ENCODE results near the gene FEV. TPM values are rescaled to one million over a fixed set of nuclear protein-coding genes. Genes with fewer than 3 reads are reported as not detected.

Gene FEV
- polyA plus RNA-seq, 3 donors: not detected

GRCh38 chr2:218959141-218959731 lies 25.7 kb downstream of the FEV start, which contains the start of gene CDK5R2:
TSS of gene CDK5R2 (plus strand) at chr2:218959666. CDS start at chr2:218959821, 155 bp downstream.
- no peak within 1 kb of the TSS for H3K27ac Mint-ChIP-seq

GRCh38 chr2:218958276-218958675 lies 26.7 kb downstream of the FEV start:
- Mint-ChIP-seq H3K27me3 (ENCODE audit: low read depth in 3 of 3) (peaks cover 71 to 92% (median 80%) of the 10 kb centered on the region in 3 donors), H3K27ac (no peak overlapping the region), H3K4me3 (peak overlapping the region in 1 of 2 donors; percentile 78), H3K9me3 (peaks cover 2 to 31% (median 21%) of the 10 kb centered on the region in 7 donors), H3K4me1 (peaks cover 11% of the 10 kb centered on the region), H3K36me3 (peaks cover 0 to 4% of the 10 kb centered on the region in 2 donors)
- no peaks in the 10 kb centered on the region for H3K79me2 ChIP-seq (ENCODE audit: insufficient read depth, low read length)
- peaks cover 60 to 83% of the 10 kb centered on the region in 2 donors for H3K27me3 ChIP-seq (ENCODE audit: control insufficient read depth in 2 of 2, insufficient read depth in 2 of 2, low read length in 2 of 2)
- peaks cover 2 to 37% of the 10 kb centered on the region in 2 donors for H3K9me3 ChIP-seq (replicated peaks in 1 of 2; ENCODE audit: control insufficient read depth in 1 of 2, insufficient read depth in 1 of 2, low read length in 2 of 2)
- no peak overlapping the region for H3K27ac ChIP-seq (ENCODE audit: low read depth in 1 of 2, low read length in 2 of 2)
- intact Hi-C loops (cut with micrococcal nuclease): no loop called here
- H3K36me3 ChIP-seq (replicated peaks in 1 of 2; ENCODE audit: control insufficient read depth in 1 of 2, insufficient read depth in 2 of 2, low read length in 2 of 2): no peaks in the 10 kb centered on the region
- H2AFZ ChIP-seq (ENCODE audit: insufficient read depth, low read depth, low read length, poor library complexity, severe bottlenecking): no peak overlapping the region
- TF ChIP-seq CTCF (IDR thresholded peaks at IDR 0.05): no peak
- DNase-seq: no peak
- no peaks in the 10 kb centered on the region for H4K20me1 ChIP-seq (ENCODE audit: insufficient read depth, low read length)
- no CpG with 5 or more reads among the region's 1 CpG for WGBS (ENCODE audit: insufficient coverage)
- H3K4me1 ChIP-seq (ENCODE audit: control insufficient read depth in 1 of 2, insufficient read depth in 2 of 2, low read length in 2 of 2): peaks cover 0 to 10% of the 10 kb centered on the region in 2 donors
- H3K4me2 ChIP-seq (replicated peaks; ENCODE audit: extremely low read depth, low read length, poor library complexity, severe bottlenecking): no peak overlapping the region
- H3K4me3 ChIP-seq (replicated peaks in 1 of 3; ENCODE audit: low read depth in 2 of 3, low read length in 3 of 3): no peak overlapping the region
- H3K9ac ChIP-seq (ENCODE audit: insufficient read depth, low read length, poor library complexity, severe bottlenecking): no peak overlapping the region

More at GRCh38 chr2:218959141-218959731, 25.7 kb downstream of the FEV start, which contains the start of gene CDK5R2:
- WGBS (ENCODE audit: insufficient coverage): under 1% methylated on average over 23 of the region's 37 CpGs
- Histone ChIP-seq H4K20me1 (ENCODE audit: insufficient read depth, low read length) (no peaks in the 10 kb centered on the region), H3K9me3 (replicated peaks in 1 of 2; ENCODE audit: control insufficient read depth in 1 of 2, insufficient read depth in 1 of 2, low read length in 2 of 2) (peaks cover 2 to 46% of the 10 kb centered on the region in 2 donors), H3K4me2 (replicated peaks; ENCODE audit: extremely low read depth, low read length, poor library complexity, severe bottlenecking) (peak within 1 kb of the TSS; percentile 60), H3K9ac (ENCODE audit: insufficient read depth, low read length, poor library complexity, severe bottlenecking) (no peak within 1 kb of the TSS), H3K27ac (ENCODE audit: low read depth in 1 of 2, low read length in 2 of 2) (no peak within 1 kb of the TSS), H3K27me3 (ENCODE audit: control insufficient read depth in 2 of 2, insufficient read depth in 2 of 2, low read length in 2 of 2) (peaks cover 70 to 93% of the 10 kb centered on the region in 2 donors), H2AFZ (ENCODE audit: insufficient read depth, low read depth, low read length, poor library complexity, severe bottlenecking) (no peak within 1 kb of the TSS), H3K36me3 (replicated peaks in 1 of 2; ENCODE audit: control insufficient read depth in 1 of 2, insufficient read depth in 2 of 2, low read length in 2 of 2) (no peaks in the 10 kb centered on the region), H3K4me3 (replicated peaks in 1 of 3; ENCODE audit: low read depth in 2 of 3, low read length in 3 of 3) (no peak within 1 kb of the TSS), H3K79me2 (ENCODE audit: insufficient read depth, low read length) (no peaks in the 10 kb centered on the region), H3K4me1 (ENCODE audit: control insufficient read depth in 1 of 2, insufficient read depth in 2 of 2, low read length in 2 of 2) (peaks cover 0 to 10% of the 10 kb centered on the region in 2 donors)
- DNase-seq: peak; percentile 1 to 31 (median 10)
- no peak for TF ChIP-seq CTCF (IDR thresholded peaks at IDR 0.05)
- intact Hi-C loops (cut with micrococcal nuclease): no loop called here
- Mint-ChIP-seq H3K4me1 (peaks cover 11% of the 10 kb centered on the region), H3K27me3 (ENCODE audit: low read depth in 3 of 3) (peaks cover 81 to 94% (median 85%) of the 10 kb centered on the region in 3 donors), H3K36me3 (peaks cover 0 to 4% of the 10 kb centered on the region in 2 donors), H3K4me3 (peak within 1 kb of the TSS; percentile 58 to 79), H3K9me3 (peaks cover 2 to 36% (median 22%) of the 10 kb centered on the region in 7 donors)
